OCI-LY7 (cell line): ENCODE data around the gene KIF3C.

Experiments used
- CTCF ChIP-seq: fragments of 200-600 bp; sonication (generic); conservative IDR thresholded peaks from 2 replicates; pipeline ENCODE4 v1.5.1; 2014; ENCODE audit warnings: mild to moderate bottlenecking, antibody characterized with exemption, low read length, moderate library complexity, mixed read lengths
- EZH2phosphoT487 ChIP-seq: fragments of 200-600 bp; sonication (generic); IDR thresholded peaks from 2 replicates; pipeline ENCODE4 v1.6.1; 2018; ENCODE audit warnings: low read depth, borderline replicate concordance, mild to moderate bottlenecking, mixed run types, antibody characterized with exemption, low read length, moderate library complexity, mixed read lengths

- TF ChIP-seq CTCF (no peak), EZH2phosphoT487 (no peak)
These were observed 627 bp upstream of the KIF3C start for GRCh38 chr2:25982968-25983280.
